C1 segment of cervical spinal cord (tissue), 14 donors: ENCODE data around the gene SHF.

Experiments
- DNase-seq, 14 donors: peaks; one replicate each; lab custom pipeline; 2025; lab: John Stamatoyannopoulos, UW

The SHF gene

GRCh38 chr15:45200001-45200798, 12.4 kb upstream of the SHF start:
- peak; percentile 54 to 99 (median 92) for DNase-seq

- peak in 7 of 14 donors; percentile 27 to 86 (median 58) for DNase-seq
These were observed 11.5 kb upstream of the SHF start for GRCh38 chr15:45199136-45199810.

GRCh38 chr15:45198337-45199135, 10.8 kb upstream of the SHF start:
- peak; percentile 55 to 97 (median 95) for DNase-seq

GRCh38 chr15:45197512-45197911, 9.7 kb upstream of the SHF start:
- DNase-seq, result no peak

GRCh38 chr15:45187578-45187893, 230 bp downstream of the SHF start:
- DNase-seq, result no peak

GRCh38 chr15:45186771-45187577, 792 bp downstream of the SHF start:
- peak in 1 of 14 donors; percentile 20 for DNase-seq

- DNase-seq, result peak in 1 of 14 donors; percentile 61
These were observed 1.6 kb downstream of the SHF start for GRCh38 chr15:45185903-45186770.

GRCh38 chr15:45185069-45185779, 2.5 kb downstream of the SHF start:
- DNase-seq, result peak in 2 of 14 donors; percentile 8 to 21

GRCh38 chr15:45184562-45185041, 3.2 kb downstream of the SHF start:
- peak in 3 of 14 donors; percentile 27 to 99 (median 31) for DNase-seq

- peak in 1 of 14 donors; percentile 23 for DNase-seq
These were observed 4.3 kb downstream of the SHF start for GRCh38 chr15:45183511-45183910.

- DNase-seq, result no peak
These were observed 4.8 kb downstream of the SHF start for GRCh38 chr15:45182996-45183395.

GRCh38 chr15:45181491-45182285, 6.1 kb downstream of the SHF start:
- DNase-seq, result peak in 1 of 14 donors; percentile 93

- DNase-seq, result no peak
These were observed 6.9 kb downstream of the SHF start for GRCh38 chr15:45180648-45181436.

GRCh38 chr15:45180201-45180600, 7.6 kb downstream of the SHF start:
- DNase-seq, result no peak

- no peak for DNase-seq
These were observed 8.4 kb downstream of the SHF start for GRCh38 chr15:45179221-45179985.

- DNase-seq, result no peak
These were observed 10.5 kb downstream of the SHF start for GRCh38 chr15:45177285-45177684.

GRCh38 chr15:45174577-45174976, 13.2 kb downstream of the SHF start:
- DNase-seq, result no peak
